ENCODE data around the gene SHMT2. TPM values are rescaled to one million over a fixed set of nuclear protein-coding genes. Genes with fewer than 3 reads are reported as not detected.

Gene SHMT2
- total RNA-seq, 1 donor from 2014 or later = 90.2 TPM

GRCh38 chr12:57248934-57249742 lies 19.6 kb downstream of the SHMT2 start:
- Mint-ChIP-seq H3K27ac (no peak overlapping the region), H3K4me1 (peaks cover 8% of the 10 kb centered on the region), H3K27me3 (ENCODE audit: insufficient read depth, low read depth) (peaks cover 7% of the 10 kb centered on the region), H3K36me3 (peaks cover 4% of the 10 kb centered on the region), H3K9me3 (peaks cover 2% of the 10 kb centered on the region), H3K4me3 (no peak overlapping the region)
- Histone ChIP-seq H3K9ac (no peak overlapping the region), H3K4me3 (no peak overlapping the region), H4K20me1 (ENCODE audit: low read depth) (no peaks in the 10 kb centered on the region), H3K27me3 (peaks cover 4% of the 10 kb centered on the region), H3K4me2 (no peak overlapping the region), H2AFZ (replicated peaks) (no peak overlapping the region), H3F3A (ENCODE audit: low read depth) (peaks cover 17% of the 10 kb centered on the region), H3K36me3 (no peaks in the 10 kb centered on the region), H3K4me1 (peaks cover 5% of the 10 kb centered on the region), H3K79me2 (ENCODE audit: low read depth) (no peaks in the 10 kb centered on the region), H3K27ac (no peak overlapping the region), H3K9me3 (ENCODE audit: low read depth) (no peaks in the 10 kb centered on the region)
- no peak for DNase-seq (ENCODE audit: low spot score)
- TF ChIP-seq EZH2phosphoT487 (IDR thresholded peaks at IDR 0.05) (no peak), EZH2 (IDR thresholded peaks at IDR 0.05) (no peak), CTCF (IDR thresholded peaks at IDR 0.05) (no peak)

DNA sequence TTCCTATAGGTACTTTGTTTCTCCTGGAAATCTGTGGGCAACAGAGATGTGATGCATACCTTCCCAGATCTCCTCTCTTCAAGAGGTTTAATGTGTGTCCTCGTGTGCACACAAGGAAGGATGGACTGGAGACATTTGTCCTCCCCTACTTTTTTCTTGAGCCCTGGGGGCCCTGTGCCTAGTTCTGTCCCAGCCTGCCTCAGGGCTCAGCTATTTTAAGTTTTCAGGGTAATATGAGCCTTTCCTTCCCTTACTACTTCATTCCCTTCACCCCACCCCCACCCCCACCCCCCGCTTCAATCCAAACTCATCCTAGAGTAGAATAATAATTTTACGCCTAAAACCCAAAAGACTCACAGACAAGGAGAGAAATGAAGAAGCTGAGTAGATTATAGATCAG lies 21.0 kb downstream of the SHMT2 start:
- DNase-seq (ENCODE audit: low spot score) = no peak
- H3F3A ChIP-seq (ENCODE audit: low read depth) = peaks cover 7% of the 10 kb centered on the region
- Mint-ChIP-seq H3K36me3 (peaks cover 6% of the 10 kb centered on the region), H3K27me3 (ENCODE audit: insufficient read depth, low read depth) (peaks cover 4% of the 10 kb centered on the region), H3K4me3 (no peak overlapping the region), H3K9me3 (peaks cover 2% of the 10 kb centered on the region), H3K4me1 (peaks cover 3% of the 10 kb centered on the region), H3K27ac (no peak overlapping the region)
- H3K4me1 ChIP-seq = peaks cover 5% of the 10 kb centered on the region
- H2AFZ ChIP-seq (replicated peaks) = no peak overlapping the region
- no peak for TF ChIP-seq EZH2 (IDR thresholded peaks at IDR 0.05)
- no peak for TF ChIP-seq CTCF (IDR thresholded peaks at IDR 0.05)
- no peak for TF ChIP-seq EZH2phosphoT487 (IDR thresholded peaks at IDR 0.05)
- H3K27ac ChIP-seq = no peak overlapping the region
- H3K4me2 ChIP-seq = no peak overlapping the region
- no peaks in the 10 kb centered on the region for H3K79me2 ChIP-seq (ENCODE audit: low read depth)
- no peaks in the 10 kb centered on the region for H3K36me3 ChIP-seq
- no peaks in the 10 kb centered on the region for H4K20me1 ChIP-seq (ENCODE audit: low read depth)
- H3K9me3 ChIP-seq (ENCODE audit: low read depth) = no peaks in the 10 kb centered on the region
- H3K27me3 ChIP-seq = no peaks in the 10 kb centered on the region
- H3K4me3 ChIP-seq = no peak overlapping the region
- no peak overlapping the region for H3K9ac ChIP-seq

GRCh38 chr12:57250956-57251355 lies 21.4 kb downstream of the SHMT2 start, which contains the start of gene STAC3:
TSS of gene STAC3 (minus strand) at chr12:57251187. CDS start at chr12:57249636, 1,551 bp downstream.
- Histone ChIP-seq H2AFZ (replicated peaks) (no peak within 1 kb of the TSS), H3K4me2 (no peak within 1 kb of the TSS), H3K27ac (no peak within 1 kb of the TSS), H3K4me1 (peaks cover 5% of the 10 kb centered on the region), H3K36me3 (no peaks in the 10 kb centered on the region), H3K9ac (no peak within 1 kb of the TSS), H3K27me3 (no peaks in the 10 kb centered on the region), H3K4me3 (no peak within 1 kb of the TSS), H4K20me1 (ENCODE audit: low read depth) (no peaks in the 10 kb centered on the region), H3F3A (ENCODE audit: low read depth) (peaks cover 7% of the 10 kb centered on the region), H3K79me2 (ENCODE audit: low read depth) (no peaks in the 10 kb centered on the region), H3K9me3 (ENCODE audit: low read depth) (no peaks in the 10 kb centered on the region)
- Mint-ChIP-seq H3K36me3 (peaks cover 10% of the 10 kb centered on the region), H3K4me1 (peaks cover 3% of the 10 kb centered on the region), H3K27me3 (ENCODE audit: insufficient read depth, low read depth) (peaks cover 4% of the 10 kb centered on the region), H3K9me3 (peaks cover 2% of the 10 kb centered on the region), H3K27ac (no peak within 1 kb of the TSS), H3K4me3 (no peak within 1 kb of the TSS)
- DNase-seq (ENCODE audit: low spot score) = no peak
- TF ChIP-seq CTCF (IDR thresholded peaks at IDR 0.05) (no peak), EZH2 (IDR thresholded peaks at IDR 0.05) (no peak), EZH2phosphoT487 (IDR thresholded peaks at IDR 0.05) (no peak)
